Measurements from ENCODE around the gene ZNRF1. TPM values are rescaled to one million over a fixed set of nuclear protein-coding genes. Genes with fewer than 3 reads are reported as not detected.

The ZNRF1 gene
- total and polyA plus RNA-seq, 2 donors (not counting 1 experiment from before 2014, with no cell fraction given), result 0.27 to 0.76 TPM

GRCh38 chr16:75062976-75063346 lies 64.1 kb downstream of the ZNRF1 start:
- Mint-ChIP-seq H3K9me3 (ENCODE audit: insufficient read depth) (no peaks in the 10 kb centered on the region), H3K27me3 (peaks cover 23% of the 10 kb centered on the region), H3K27ac (no peak overlapping the region), H3K4me1 (peaks cover 8% of the 10 kb centered on the region), H3K4me3 (no peak overlapping the region)
- DNase-seq, result no peak
- Histone ChIP-seq H3K27ac (ENCODE audit: low read length in 2 of 2) (no peak overlapping the region), H3K79me2 (ENCODE audit: control insufficient read depth, insufficient read depth, low read length) (no peaks in the 10 kb centered on the region), H3K4me1 (ENCODE audit: control insufficient read depth in 2 of 2, insufficient read depth in 2 of 2, low read length in 2 of 2) (peaks cover 11 to 21% of the 10 kb centered on the region in 2 donors), H2AFZ (ENCODE audit: insufficient read depth, low read depth, low read length, poor library complexity, severe bottlenecking) (no peak overlapping the region), H3K36me3 (replicated peaks in 1 of 2; ENCODE audit: control extremely low read depth in 1 of 2, control insufficient read depth in 1 of 2, extremely low read depth in 1 of 2, insufficient read depth in 2 of 2, low read length in 1 of 2) (no peaks in the 10 kb centered on the region), H3K27me3 (replicated peaks in 1 of 4; ENCODE audit: control extremely low read depth in 1 of 4, control insufficient read depth in 3 of 4, insufficient read depth in 4 of 4, low read length in 3 of 4) (peaks cover 0 to 26% (median 15%) of the 10 kb centered on the region in 4 experiments), H3K9ac (ENCODE audit: low read length) (no peak overlapping the region), H3K4me3 (ENCODE audit: control extremely low read depth in 1 of 5, extremely low read depth in 1 of 5, insufficient read depth in 1 of 5, low read depth in 2 of 5, low read length in 4 of 5) (no peak overlapping the region), H3K9me3 (ENCODE audit: control extremely low read depth in 1 of 3, control insufficient read depth in 2 of 3, insufficient read depth in 1 of 3, low read length in 2 of 3) (peaks cover 0 to 6% (median 0%) of the 10 kb centered on the region in 3 donors), H4K20me1 (ENCODE audit: control insufficient read depth, insufficient read depth, low read length, poor library complexity, severe bottlenecking) (no peaks in the 10 kb centered on the region), H3K4me2 (replicated peaks; ENCODE audit: low read depth, low read length, poor library complexity, severe bottlenecking) (no peak overlapping the region)
- ChIA-PET CTCF (no interaction called here), POLR2A (no interaction called here)
- no peak for TF ChIP-seq CTCF (IDR thresholded peaks at IDR 0.05)
- TF ChIP-seq EZH2 (IDR thresholded peaks at IDR 0.05; ENCODE audit: borderline replicate concordance, insufficient read depth, low read depth, low read length, poor library complexity, severe bottlenecking), result no peak
- no peak for ATAC-seq (ENCODE audit: low read depth)
- 66% methylated on average over 7 of the region's 9 CpGs for WGBS (ENCODE audit: insufficient coverage)
- intact Hi-C loops (cut with micrococcal nuclease), result no loop called here

- H3K27me3 ChIP-seq (replicated peaks in 1 of 4; ENCODE audit: control extremely low read depth in 1 of 4, control insufficient read depth in 3 of 4, insufficient read depth in 4 of 4, low read length in 3 of 4), result peaks cover 0 to 26% (median 15%) of the 10 kb centered on the region in 4 experiments
- no peak overlapping the region for H3K27ac ChIP-seq (ENCODE audit: low read length in 2 of 2)
- no peaks in the 10 kb centered on the region for H3K79me2 ChIP-seq (ENCODE audit: control insufficient read depth, insufficient read depth, low read length)
- H4K20me1 ChIP-seq (ENCODE audit: control insufficient read depth, insufficient read depth, low read length, poor library complexity, severe bottlenecking), result no peaks in the 10 kb centered on the region
- Mint-ChIP-seq H3K9me3 (ENCODE audit: insufficient read depth) (no peaks in the 10 kb centered on the region), H3K4me1 (peaks cover 8% of the 10 kb centered on the region), H3K4me3 (no peak overlapping the region), H3K27me3 (peaks cover 25% of the 10 kb centered on the region), H3K27ac (no peak overlapping the region)
- H3K36me3 ChIP-seq (replicated peaks in 1 of 2; ENCODE audit: control extremely low read depth in 1 of 2, control insufficient read depth in 1 of 2, extremely low read depth in 1 of 2, insufficient read depth in 2 of 2, low read length in 1 of 2), result no peaks in the 10 kb centered on the region
- no peak overlapping the region for H2AFZ ChIP-seq (ENCODE audit: insufficient read depth, low read depth, low read length, poor library complexity, severe bottlenecking)
- no peak for TF ChIP-seq EZH2 (IDR thresholded peaks at IDR 0.05; ENCODE audit: borderline replicate concordance, insufficient read depth, low read depth, low read length, poor library complexity, severe bottlenecking)
- POLR2A ChIA-PET, result no interaction called here
- H3K4me3 ChIP-seq (ENCODE audit: control extremely low read depth in 1 of 5, extremely low read depth in 1 of 5, insufficient read depth in 1 of 5, low read depth in 2 of 5, low read length in 4 of 5), result no peak overlapping the region
- no peak for ATAC-seq (ENCODE audit: low read depth)
- CTCF ChIA-PET, result no interaction called here
- H3K9me3 ChIP-seq (ENCODE audit: control extremely low read depth in 1 of 3, control insufficient read depth in 2 of 3, insufficient read depth in 1 of 3, low read length in 2 of 3), result peaks cover 0 to 6% (median 0%) of the 10 kb centered on the region in 3 donors
- no peak overlapping the region for H3K4me2 ChIP-seq (replicated peaks; ENCODE audit: low read depth, low read length, poor library complexity, severe bottlenecking)
- peaks cover 11 to 21% of the 10 kb centered on the region in 2 donors for H3K4me1 ChIP-seq (ENCODE audit: control insufficient read depth in 2 of 2, insufficient read depth in 2 of 2, low read length in 2 of 2)
- WGBS (ENCODE audit: insufficient coverage), result 63% methylated on average over 4 of the region's 8 CpGs
- intact Hi-C loops (cut with micrococcal nuclease), result no loop called here
- no peak overlapping the region for H3K9ac ChIP-seq (ENCODE audit: low read length)
- no peak for DNase-seq
Observed at GRCh38 chr16:75063549-75064088, 64.8 kb downstream of the ZNRF1 start.

Measured in B cell (primary cell).